Smooth muscle cell (in vitro differentiated cells): Measurements from ENCODE around the gene EXOSC10. TPM values are rescaled to one million over a fixed set of nuclear protein-coding genes. Genes with fewer than 3 reads are reported as not detected.
A peak's percentile ranks its signal among the peaks of the same experiment; 100 is the strongest.

Source experiments
- DNase-seq: peaks from one replicate; lab custom pipeline; 2025; ENCODE audit not compliant: unreplicated experiment; lab: John Stamatoyannopoulos, UW
- H2AFZ ChIP-seq: fragments of 200-600 bp; sonication (generic); 2 replicates; pipeline ENCODE4 v1.6.0; 2016; ENCODE audit warnings: antibody characterized with exemption, low read depth, mild to moderate bottlenecking
- H3F3A ChIP-seq: fragments of 200-600 bp; sonication (generic); 2 replicates; pipeline ENCODE4 v1.6.0; 2017; ENCODE audit warnings: antibody characterized with exemption, low read depth
- H3K27ac ChIP-seq: fragments of 200-600 bp; sonication (generic); 2 replicates; pipeline ENCODE4 v1.5.1; 2016; ENCODE audit warnings: low read depth, mild to moderate bottlenecking
- H3K27me3 ChIP-seq: fragments of 200-600 bp; sonication (generic); 2 replicates; pipeline ENCODE4 v1.6.1; 2016; ENCODE audit warnings: low read depth, mild to moderate bottlenecking
- H3K36me3 ChIP-seq: fragments of 200-600 bp; sonication (generic); 2 replicates; pipeline ENCODE4 v1.5.1; 2016; ENCODE audit warnings: low read depth
- H3K4me1 ChIP-seq: fragments of 200-600 bp; sonication (generic); 2 replicates; pipeline ENCODE4 v1.5.1; 2016; ENCODE audit warnings: low read depth
- H3K4me2 ChIP-seq: fragments of 200-600 bp; sonication (generic); 2 replicates; pipeline ENCODE4 v1.6.0; 2016; ENCODE audit warnings: mild to moderate bottlenecking
- H3K4me3 ChIP-seq: fragments of 200-600 bp; sonication (generic); 2 replicates; pipeline ENCODE4 v1.5.1; 2016; ENCODE audit warnings: mild to moderate bottlenecking
- H3K79me2 ChIP-seq: fragments of 200-600 bp; sonication (generic); 2 replicates; pipeline ENCODE4 v1.6.0; 2016; ENCODE audit warnings: low read depth, mild to moderate bottlenecking
- H3K9ac ChIP-seq: fragments of 200-600 bp; sonication (generic); 2 replicates; pipeline ENCODE4 v1.6.0; 2016; ENCODE audit warnings: low read depth
- H3K9me3 ChIP-seq: fragments of 200-600 bp; sonication (generic); replicated peaks from 2 replicates; pipeline ENCODE4 v1.5.1; 2016; ENCODE audit warnings: low read depth
- H4K20me1 ChIP-seq: fragments of 200-600 bp; sonication (generic); 2 replicates; pipeline ENCODE4 v1.6.0; 2016; ENCODE audit warnings: low read depth
- WGBS: methylation state at CpG from one replicate; pipeline ENCODE4 v1.1.7; 2016; ENCODE audit warnings: low lambda C conversion rate; 5-methylcytosine and 5-hydroxymethylcytosine counted together
- polyA plus RNA-seq: library from polyadenylated mRNA; unstranded; fragments of >200 nt; fragmentation: Nextera tagmentation; extraction: Ambion mirVana; gene quantifications from 2 replicates; pipeline ENCODE4 v1.2.1, GENCODE V29; 2016
- total RNA-seq: library from RNA; depleted of rRNA; stranded (reverse); fragments of >200 nt; gene quantifications from 2 replicates; pipeline ENCODE4 v1.2.3, GENCODE V29; 2014
- TF ChIP-seq, protein P1 (sequence below): fragments of 200-600 bp; sonication (generic); IDR thresholded peaks from 2 replicates; pipeline ENCODE4 v1.5.1; 2017; ENCODE audit warnings: borderline replicate concordance, mild to moderate bottlenecking, antibody characterized with exemption; ENCODE audit not compliant: insufficient read depth, poor library complexity, severe bottlenecking

Gene EXOSC10
- total and polyA plus RNA-seq, 2 experiments from 2014 or later = 49.2 to 59.9 TPM

DNA sequence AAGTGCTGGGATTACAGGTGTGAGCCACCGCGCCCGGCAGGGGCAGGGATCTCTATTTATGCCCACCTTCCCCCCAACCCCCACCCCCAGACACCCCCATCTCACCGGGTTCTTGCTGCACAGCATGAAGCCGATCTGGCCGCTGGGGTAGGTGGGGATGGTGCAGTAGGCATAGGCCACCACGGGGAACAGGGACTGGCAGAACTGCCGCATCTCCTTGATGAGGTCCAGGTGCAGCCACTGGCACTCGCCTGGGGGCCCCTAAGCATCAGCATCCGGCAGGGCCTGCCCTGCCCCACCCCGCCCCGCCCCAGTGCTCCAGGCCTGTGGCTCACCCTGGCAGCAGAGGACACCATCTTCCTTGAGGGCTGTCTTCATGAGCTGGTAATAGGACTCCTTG lies 44.0 kb downstream of the EXOSC10 start:
- Histone ChIP-seq H2AFZ (no peak overlapping the region), H3K9me3 (no peaks in the 10 kb centered on the region), H3K4me1 (peaks cover 8% of the 10 kb centered on the region), H3K79me2 (peaks cover 19% of the 10 kb centered on the region), H3K9ac (no peak overlapping the region), H4K20me1 (no peaks in the 10 kb centered on the region), H3K27me3 (no peaks in the 10 kb centered on the region), H3K36me3 (no peaks in the 10 kb centered on the region), H3K4me3 (no peak overlapping the region), H3F3A (peaks cover 14% of the 10 kb centered on the region), H3K27ac (no peak overlapping the region), H3K4me2 (no peak overlapping the region)
- no peak for DNase-seq
- TF ChIP-seq, protein P1, sequence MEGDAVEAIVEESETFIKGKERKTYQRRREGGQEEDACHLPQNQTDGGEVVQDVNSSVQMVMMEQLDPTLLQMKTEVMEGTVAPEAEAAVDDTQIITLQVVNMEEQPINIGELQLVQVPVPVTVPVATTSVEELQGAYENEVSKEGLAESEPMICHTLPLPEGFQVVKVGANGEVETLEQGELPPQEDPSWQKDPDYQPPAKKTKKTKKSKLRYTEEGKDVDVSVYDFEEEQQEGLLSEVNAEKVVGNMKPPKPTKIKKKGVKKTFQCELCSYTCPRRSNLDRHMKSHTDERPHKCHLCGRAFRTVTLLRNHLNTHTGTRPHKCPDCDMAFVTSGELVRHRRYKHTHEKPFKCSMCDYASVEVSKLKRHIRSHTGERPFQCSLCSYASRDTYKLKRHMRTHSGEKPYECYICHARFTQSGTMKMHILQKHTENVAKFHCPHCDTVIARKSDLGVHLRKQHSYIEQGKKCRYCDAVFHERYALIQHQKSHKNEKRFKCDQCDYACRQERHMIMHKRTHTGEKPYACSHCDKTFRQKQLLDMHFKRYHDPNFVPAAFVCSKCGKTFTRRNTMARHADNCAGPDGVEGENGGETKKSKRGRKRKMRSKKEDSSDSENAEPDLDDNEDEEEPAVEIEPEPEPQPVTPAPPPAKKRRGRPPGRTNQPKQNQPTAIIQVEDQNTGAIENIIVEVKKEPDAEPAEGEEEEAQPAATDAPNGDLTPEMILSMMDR = no peak
- WGBS = 93% methylated on average over 12 of the region's 12 CpGs

DNA sequence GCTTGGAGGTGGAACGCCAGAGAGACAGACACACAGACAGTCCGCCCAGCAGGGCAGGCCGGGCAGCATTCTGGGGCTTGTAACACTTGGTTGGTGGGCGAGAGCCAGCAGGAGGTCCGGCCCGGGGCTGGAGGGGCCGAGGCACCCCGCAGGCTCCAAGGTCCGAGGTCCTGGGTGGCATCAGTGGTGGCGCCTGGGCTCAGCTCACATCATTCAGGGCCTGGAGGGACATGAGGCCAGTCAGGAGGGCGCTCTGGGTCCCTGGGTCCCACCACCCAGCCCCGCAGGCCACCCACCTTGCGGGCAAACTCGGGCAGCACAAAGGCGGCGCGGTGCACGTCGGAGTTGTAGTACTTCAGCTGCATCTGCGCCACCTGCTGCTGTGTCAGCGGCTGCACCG lies 45.0 kb downstream of the EXOSC10 start:
- H3K27ac ChIP-seq = no peak overlapping the region
- DNase-seq = no peak

DNA sequence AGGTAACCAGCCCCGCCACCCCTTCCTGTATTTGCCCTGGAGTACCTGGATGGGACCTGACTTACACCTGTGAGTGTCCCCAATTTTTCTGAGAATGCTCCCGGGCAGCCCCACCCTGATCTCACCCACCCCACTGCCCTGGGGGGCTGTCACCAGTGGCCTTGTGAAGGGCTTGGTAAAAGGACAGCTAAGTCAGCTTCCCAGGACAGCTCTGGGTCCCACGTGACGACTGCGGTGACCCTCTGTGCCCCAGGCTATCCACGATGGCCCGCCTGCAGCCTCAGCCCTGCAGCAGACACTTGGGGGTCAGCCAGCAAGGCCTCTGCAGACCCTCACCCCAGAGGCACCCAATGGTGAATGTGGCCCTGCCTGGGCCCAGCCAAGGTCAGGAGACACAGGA lies 45.5 kb downstream of the EXOSC10 start:
- Histone ChIP-seq H3K27ac (no peak overlapping the region), H3K79me2 (peaks cover 14% of the 10 kb centered on the region), H3F3A (peaks cover 8% of the 10 kb centered on the region), H3K36me3 (no peaks in the 10 kb centered on the region), H3K4me3 (no peak overlapping the region), H3K9me3 (no peaks in the 10 kb centered on the region), H3K9ac (no peak overlapping the region), H3K4me2 (no peak overlapping the region), H2AFZ (no peak overlapping the region), H3K4me1 (peaks cover 7% of the 10 kb centered on the region), H3K27me3 (no peaks in the 10 kb centered on the region), H4K20me1 (no peaks in the 10 kb centered on the region)
- TF ChIP-seq, protein P1 = no peak
- no peak for DNase-seq
- 98% methylated on average over 4 of the region's 7 CpGs for WGBS

More for the DNA sequence above, 45.0 kb downstream of the EXOSC10 start:
- Histone ChIP-seq H3K4me3 (no peak overlapping the region), H3K4me1 (peaks cover 7% of the 10 kb centered on the region), H3K9ac (no peak overlapping the region), H3K36me3 (no peaks in the 10 kb centered on the region), H4K20me1 (no peaks in the 10 kb centered on the region), H3F3A (peaks cover 8% of the 10 kb centered on the region), H3K27me3 (no peaks in the 10 kb centered on the region), H3K79me2 (peaks cover 19% of the 10 kb centered on the region), H2AFZ (no peak overlapping the region), H3K4me2 (no peak overlapping the region), H3K9me3 (no peaks in the 10 kb centered on the region)
- TF ChIP-seq, protein P1 = no peak
- 98% methylated on average over 22 of the region's 22 CpGs for WGBS

DNA sequence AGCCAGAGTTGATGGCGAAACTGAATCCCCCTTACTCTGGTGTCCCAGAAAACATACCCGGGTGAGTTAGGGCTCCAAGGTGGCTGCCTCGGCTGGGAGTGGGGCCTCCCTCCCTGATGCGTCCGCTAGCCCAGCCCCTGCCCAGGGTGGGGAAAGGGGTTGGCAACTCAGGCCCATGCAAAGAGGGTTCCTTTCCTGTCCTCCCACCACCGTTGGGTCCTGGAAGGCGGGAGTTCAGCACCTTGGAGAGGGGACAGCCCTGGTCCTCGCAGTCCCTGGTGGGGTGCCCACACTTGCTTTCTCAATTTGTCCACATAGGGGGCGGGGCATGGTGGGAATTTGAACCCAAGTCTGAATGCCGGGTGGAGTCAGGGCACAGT lies 45.9 kb downstream of the EXOSC10 start:
- H3K4me1 ChIP-seq = peaks cover 3% of the 10 kb centered on the region
- WGBS = 82% methylated on average over 10 of the region's 10 CpGs
- no peaks in the 10 kb centered on the region for H4K20me1 ChIP-seq
- no peak overlapping the region for H3K27ac ChIP-seq
- TF ChIP-seq, protein P1 = no peak
- H3K27me3 ChIP-seq = no peaks in the 10 kb centered on the region
- H3F3A ChIP-seq = peaks cover 8% of the 10 kb centered on the region
- H3K36me3 ChIP-seq = no peaks in the 10 kb centered on the region
- H3K79me2 ChIP-seq = peaks cover 10% of the 10 kb centered on the region
- no peak overlapping the region for H3K4me2 ChIP-seq
- no peak overlapping the region for H3K9ac ChIP-seq
- H3K9me3 ChIP-seq = no peaks in the 10 kb centered on the region
- no peak overlapping the region for H3K4me3 ChIP-seq
- no peak overlapping the region for H2AFZ ChIP-seq
- peak; percentile 6 for DNase-seq
